HepG2 (cell line): ENCODE results near the gene HDGF. TPM values are rescaled to one million over a fixed set of nuclear protein-coding genes. Genes with fewer than 3 reads are reported as not detected.

Source experiments
- BRCA1 ChIP-seq: sonication (generic); formaldehyde crosslinking; IDR thresholded peaks from 2 replicates; pipeline ENCODE4 v1.4.0; 2020; ENCODE audit warnings: missing genetic modification reagents
- GTF2F1 ChIP-seq: fragments of 150-350 bp; IDR thresholded peaks from 2 replicates; pipeline ENCODE4 v1.6.1; 2014; ENCODE audit warnings: low read length
- HMGXB4 ChIP-seq, 2 experiments: sonication (generic) in 1 of 2; formaldehyde crosslinking in 1 of 2; IDR thresholded peaks; 2 replicates each; pipeline versions ENCODE4 v1.4.0 to v1.6.1; 2018 to 2020; ENCODE audit warnings: missing genetic modification reagents in 2 of 2, borderline replicate concordance in 1 of 2, low read depth in 1 of 2, mild to moderate bottlenecking in 1 of 2, missing biosample characterization in 1 of 2
- HNF1A ChIP-seq, 2 experiments: sonication (generic) in 1 of 2; formaldehyde crosslinking in 1 of 2; IDR thresholded peaks; 2 replicates each; pipeline versions ENCODE4 v1.4.0 to v1.6.1; 2016 to 2020; ENCODE audit warnings: borderline replicate concordance in 1 of 2, low read depth in 1 of 2, mild to moderate bottlenecking in 1 of 2, missing genetic modification reagents in 1 of 2
- SP1 ChIP-seq, 2 experiments: fragments of 450-650 bp in 1 of 2; sonication (generic) in 1 of 2; formaldehyde crosslinking in 1 of 2; IDR thresholded peaks; 2 replicates each; pipeline versions ENCODE4 v1.4.0 to v1.6.1; 2016 to 2020; ENCODE audit warnings: missing genetic modification reagents in 1 of 2
- ZNF430 ChIP-seq: sonication (generic); formaldehyde crosslinking; IDR thresholded peaks from 2 replicates; pipeline ENCODE4 v1.9.0; 2021; ENCODE audit warnings: mild to moderate bottlenecking, missing genetic modification reagents
- ZNF597 ChIP-seq: sonication (generic); formaldehyde crosslinking; IDR thresholded peaks from 2 replicates; pipeline ENCODE4 v1.5.0; 2020; ENCODE audit warnings: missing genetic modification reagents
- polyA plus RNA-seq, 8 experiments: library from polyadenylated mRNA; depleted of rRNA in 3 of 8; stranded (reverse) in 7 of 8; unstranded in 1 of 8; fragments of >200 nt; fragmentation: Illumina TruSeq in 4 of 8; extraction: Trizol in 4 of 8; gene quantifications; 2 replicates each; pipeline versions ENCODE4 v1.2.1 to v1.2.3, GENCODE V29; 2011 to 2016; ENCODE audit warnings: low read depth in 4 of 8, missing spikeins in 1 of 8, mixed read lengths in 1 of 8; ENCODE audit not compliant: insufficient read depth in 1 of 8
- total RNA-seq, 5 experiments: library from RNA; depleted of rRNA; stranded (reverse); fragments of >200 nt; fragmentation: Illumina TruSeq; extraction: Trizol; gene quantifications; 2 replicates each; pipeline ENCODE4 v1.2.3, GENCODE V29; 2016; ENCODE audit warnings: low read depth in 1 of 5
- TF ChIP-seq, protein P1 (sequence below): IDR thresholded peaks from 2 replicates; pipeline ENCODE4 v1.6.1; 2018; ENCODE audit warnings: missing genetic modification reagents
- TF ChIP-seq, protein P2 (sequence below): sonication (generic); formaldehyde crosslinking; IDR thresholded peaks from 2 replicates; pipeline ENCODE4 v1.4.0; 2020; ENCODE audit warnings: missing genetic modification reagents
- TF ChIP-seq, protein P3 (sequence below): sonication (generic); formaldehyde crosslinking; IDR thresholded peaks from 2 replicates; pipeline ENCODE4 v1.5.0; 2020; ENCODE audit warnings: mild to moderate bottlenecking, missing genetic modification reagents, moderate library complexity

HDGF gene
- total and polyA plus RNA-seq, 2 of the 13 experiments (the other 11 are each of a cell fraction or from before 2014, with no cell fraction given): 156 to 196 TPM

- TF ChIP-seq ZNF430 (CRISPR knock-in tag): no peak
- TF ChIP-seq GTF2F1: no peak
- TF ChIP-seq, protein P1, sequence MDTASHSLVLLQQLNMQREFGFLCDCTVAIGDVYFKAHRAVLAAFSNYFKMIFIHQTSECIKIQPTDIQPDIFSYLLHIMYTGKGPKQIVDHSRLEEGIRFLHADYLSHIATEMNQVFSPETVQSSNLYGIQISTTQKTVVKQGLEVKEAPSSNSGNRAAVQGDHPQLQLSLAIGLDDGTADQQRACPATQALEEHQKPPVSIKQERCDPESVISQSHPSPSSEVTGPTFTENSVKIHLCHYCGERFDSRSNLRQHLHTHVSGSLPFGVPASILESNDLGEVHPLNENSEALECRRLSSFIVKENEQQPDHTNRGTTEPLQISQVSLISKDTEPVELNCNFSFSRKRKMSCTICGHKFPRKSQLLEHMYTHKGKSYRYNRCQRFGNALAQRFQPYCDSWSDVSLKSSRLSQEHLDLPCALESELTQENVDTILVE (CRISPR knock-in tag): no peak
- no peak for TF ChIP-seq SP1 (IDR thresholded peaks at IDR 0.05)
- TF ChIP-seq SP1 (CRISPR knock-in tag; IDR thresholded peaks at IDR 0.05): 0 out of 2 replicates have a peak, but pooled peaks have one; percentile 12
- no peak for TF ChIP-seq BRCA1
- no peak for TF ChIP-seq ZNF597
- peak in 1 of 2 experiments; percentile 71; a peak in 1 of 4 replicates for TF ChIP-seq HMGXB4 (CRISPR knock-in tag; IDR thresholded peaks at IDR 0.05; ENCODE audit: borderline replicate concordance in 1 of 2, low read depth in 1 of 2)
- TF ChIP-seq, protein P2, sequence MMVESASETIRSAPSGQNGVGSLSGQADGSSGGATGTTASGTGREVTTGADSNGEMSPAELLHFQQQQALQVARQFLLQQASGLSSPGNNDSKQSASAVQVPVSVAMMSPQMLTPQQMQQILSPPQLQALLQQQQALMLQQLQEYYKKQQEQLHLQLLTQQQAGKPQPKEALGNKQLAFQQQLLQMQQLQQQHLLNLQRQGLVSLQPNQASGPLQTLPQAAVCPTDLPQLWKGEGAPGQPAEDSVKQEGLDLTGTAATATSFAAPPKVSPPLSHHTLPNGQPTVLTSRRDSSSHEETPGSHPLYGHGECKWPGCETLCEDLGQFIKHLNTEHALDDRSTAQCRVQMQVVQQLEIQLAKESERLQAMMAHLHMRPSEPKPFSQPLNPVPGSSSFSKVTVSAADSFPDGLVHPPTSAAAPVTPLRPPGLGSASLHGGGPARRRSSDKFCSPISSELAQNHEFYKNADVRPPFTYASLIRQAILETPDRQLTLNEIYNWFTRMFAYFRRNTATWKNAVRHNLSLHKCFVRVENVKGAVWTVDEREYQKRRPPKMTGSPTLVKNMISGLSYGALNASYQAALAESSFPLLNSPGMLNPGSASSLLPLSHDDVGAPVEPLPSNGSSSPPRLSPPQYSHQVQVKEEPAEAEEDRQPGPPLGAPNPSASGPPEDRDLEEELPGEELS: 0 out of 2 replicates have a peak, but pooled peaks have one; percentile 26
- TF ChIP-seq, protein P3, sequence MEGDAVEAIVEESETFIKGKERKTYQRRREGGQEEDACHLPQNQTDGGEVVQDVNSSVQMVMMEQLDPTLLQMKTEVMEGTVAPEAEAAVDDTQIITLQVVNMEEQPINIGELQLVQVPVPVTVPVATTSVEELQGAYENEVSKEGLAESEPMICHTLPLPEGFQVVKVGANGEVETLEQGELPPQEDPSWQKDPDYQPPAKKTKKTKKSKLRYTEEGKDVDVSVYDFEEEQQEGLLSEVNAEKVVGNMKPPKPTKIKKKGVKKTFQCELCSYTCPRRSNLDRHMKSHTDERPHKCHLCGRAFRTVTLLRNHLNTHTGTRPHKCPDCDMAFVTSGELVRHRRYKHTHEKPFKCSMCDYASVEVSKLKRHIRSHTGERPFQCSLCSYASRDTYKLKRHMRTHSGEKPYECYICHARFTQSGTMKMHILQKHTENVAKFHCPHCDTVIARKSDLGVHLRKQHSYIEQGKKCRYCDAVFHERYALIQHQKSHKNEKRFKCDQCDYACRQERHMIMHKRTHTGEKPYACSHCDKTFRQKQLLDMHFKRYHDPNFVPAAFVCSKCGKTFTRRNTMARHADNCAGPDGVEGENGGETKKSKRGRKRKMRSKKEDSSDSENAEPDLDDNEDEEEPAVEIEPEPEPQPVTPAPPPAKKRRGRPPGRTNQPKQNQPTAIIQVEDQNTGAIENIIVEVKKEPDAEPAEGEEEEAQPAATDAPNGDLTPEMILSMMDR: peak; percentile 80
- TF ChIP-seq HNF1A (IDR thresholded peaks at IDR 0.05; ENCODE audit: low read depth): no peak
- no peak for TF ChIP-seq HNF1A (CRISPR knock-in tag; IDR thresholded peaks at IDR 0.05; ENCODE audit: borderline replicate concordance)
Measured at GRCh38 chr1:156726549-156727226, 24.8 kb downstream of the HDGF start (continued).
